Mucosa of descending colon (tissue), 3 donors: ENCODE results near the gene BRI3BP. TPM values are rescaled to one million over a fixed set of nuclear protein-coding genes. Genes with fewer than 3 reads are reported as not detected.

Experiments
- ATAC-seq: fragments of 200-7000 bp; cut with Tn5 transposase; one replicate; pipeline ENCODE4 v1.9.1; 2020; ENCODE audit warnings: mild to moderate bottlenecking, moderate library complexity
- DNase-seq, 3 donors: peaks; one replicate each; pipeline ENCODE4 v3.0.0-alpha.2; 2020
- H3K36me3 ChIP-seq: fragments of 200-600 bp; one replicate; pipeline ENCODE4 v1.8.0; 2021; ENCODE audit warnings: low read depth, mild to moderate bottlenecking
- H3K4me1 ChIP-seq: fragments of 200-600 bp; one replicate; pipeline ENCODE4 v1.8.0; 2021; ENCODE audit warnings: low read depth, mild to moderate bottlenecking
- H3K4me3 ChIP-seq: fragments of 200-600 bp; one replicate; pipeline ENCODE4 v1.8.0; 2021; ENCODE audit warnings: mild to moderate bottlenecking
- H3K9me3 ChIP-seq: fragments of 200-600 bp; one replicate; pipeline ENCODE4 v1.8.0; 2021; ENCODE audit warnings: mild to moderate bottlenecking
- CTCF ChIP-seq: fragments of 200-600 bp; IDR thresholded peaks from one replicate; pipeline ENCODE4 v1.8.0; 2022; ENCODE audit warnings: antibody characterized with exemption, mild to moderate bottlenecking
- intact Hi-C, 2 donors: fragments of 100-400 bp; cut with DNase I in 1 of 2; cut with micrococcal nuclease in 1 of 2; formaldehyde crosslinking; loops; one replicate each; pipeline versions ENCODE4 v1.11.0 to v1.11.1; 2022; cut with DNase I, micrococcal nuclease
- total RNA-seq, 3 donors: library from RNA; stranded (reverse); fragmentation: NEBNext Ultra II Directional in 2 of 3; extraction: Animal tissue kit (Norgen Biotek cat#: 25700) in 2 of 3; gene quantifications; one replicate each; pipeline versions ENCODE4 v1.2.1 to v1.2.4, GENCODE V29; 2021 to 2023
- donor health status: DM: no; HTN: no; CAD: no; lungs with moderate emphysema.
- donor health status: DM: no; HTN: no; CAD: no.
- donor health status: DM: no; HTN: yes; CAD: no.

BRI3BP gene
- total RNA-seq, 3 donors from 2014 or later, result 21.3 to 45.1 (median 44.4) TPM

GRCh38 chr12:124956571-124956970 is 36.9 kb upstream of the BRI3BP start:
- no peak for ATAC-seq
- H3K4me1 ChIP-seq, result no peaks in the 10 kb centered on the region
- intact Hi-C loops, result no loop called here
- DNase-seq, result no peak
- H3K9me3 ChIP-seq, result no peaks in the 10 kb centered on the region
- H3K36me3 ChIP-seq, result no peaks in the 10 kb centered on the region
- no peak overlapping the region for H3K4me3 ChIP-seq
- TF ChIP-seq CTCF, result no peak

- no peak for ATAC-seq
- intact Hi-C loops, result no loop called here
- TF ChIP-seq CTCF, result no peak
- H3K4me1 ChIP-seq, result no peaks in the 10 kb centered on the region
- no peak overlapping the region for H3K4me3 ChIP-seq
- H3K36me3 ChIP-seq, result no peaks in the 10 kb centered on the region
- H3K9me3 ChIP-seq, result no peaks in the 10 kb centered on the region
- no peak for DNase-seq
Observed at GRCh38 chr12:124961055-124961454, 32.4 kb upstream of the BRI3BP start.

DNA sequence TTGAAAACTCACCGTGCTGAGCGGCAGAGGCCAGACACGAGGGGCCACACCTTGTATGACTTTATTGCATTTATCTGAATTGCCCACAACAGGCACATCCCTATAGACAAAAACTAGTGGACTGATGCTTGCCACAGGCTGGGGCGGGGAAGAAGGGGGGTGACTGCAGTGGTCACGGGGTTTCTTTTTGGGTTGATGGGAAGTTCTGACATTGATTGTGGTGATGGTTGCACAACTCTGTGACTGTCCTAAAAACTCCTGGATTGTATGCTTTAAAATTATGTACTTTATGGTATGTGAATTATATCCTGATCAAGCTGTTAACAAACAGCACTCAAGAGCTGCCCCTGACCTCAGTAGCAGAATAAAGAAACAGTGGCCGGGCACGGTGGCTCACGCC is 30.2 kb upstream of the BRI3BP start:
- Histone ChIP-seq H3K4me1 (no peaks in the 10 kb centered on the region), H3K4me3 (no peak overlapping the region), H3K36me3 (peaks cover 5% of the 10 kb centered on the region), H3K9me3 (no peaks in the 10 kb centered on the region)
- no peak for TF ChIP-seq CTCF
- intact Hi-C loops, result no loop called here
- ATAC-seq (no peak), DNase-seq (no peak)

- Histone ChIP-seq H3K36me3 (peaks cover 5% of the 10 kb centered on the region), H3K4me1 (no peaks in the 10 kb centered on the region), H3K9me3 (no peaks in the 10 kb centered on the region), H3K4me3 (no peak overlapping the region)
- no peak for TF ChIP-seq CTCF
- ATAC-seq (no peak), DNase-seq (no peak)
- intact Hi-C loops, result no loop called here
Observed at GRCh38 chr12:124964251-124964650, 29.2 kb upstream of the BRI3BP start.

DNA sequence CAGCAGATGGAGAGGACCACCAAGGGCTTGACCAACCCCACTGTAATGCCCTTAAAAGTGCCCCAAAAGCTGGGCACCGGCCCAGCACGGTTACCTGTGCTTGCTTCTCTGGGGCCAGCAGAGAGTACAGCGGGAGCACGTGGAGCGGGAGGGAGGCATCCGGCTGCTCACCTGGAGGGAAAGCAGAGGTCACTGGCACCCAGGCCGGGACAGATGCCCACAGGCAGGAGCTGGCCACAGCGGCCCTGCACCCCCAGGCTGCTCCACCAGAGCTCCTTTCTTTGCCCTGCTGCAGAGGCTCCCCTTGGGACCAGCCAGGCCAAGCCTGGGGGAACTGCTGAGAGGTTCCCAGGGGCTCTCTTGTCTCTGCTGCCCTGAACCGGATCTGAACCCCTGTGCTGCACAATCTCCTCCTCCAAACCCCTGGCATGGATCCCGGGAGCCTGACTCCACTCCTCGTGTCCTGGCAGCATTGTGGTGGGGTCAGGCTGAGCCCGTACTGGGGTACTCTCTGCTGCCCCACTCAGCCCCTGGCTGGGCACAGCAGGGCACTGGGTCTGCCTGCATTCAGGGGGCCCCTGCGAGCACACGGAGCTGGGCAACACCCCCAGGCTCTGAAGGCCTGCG is 28.5 kb upstream of the BRI3BP start:
- H3K36me3 ChIP-seq, result peaks cover 5% of the 10 kb centered on the region
- no peak for ATAC-seq
- intact Hi-C loops, result no loop called here

More for the DNA sequence above, 28.5 kb upstream of the BRI3BP start:
- no peaks in the 10 kb centered on the region for H3K4me1 ChIP-seq
- DNase-seq, result no peak
- H3K4me3 ChIP-seq, result no peak overlapping the region
- TF ChIP-seq CTCF, result no peak
- no peaks in the 10 kb centered on the region for H3K9me3 ChIP-seq
